ENCODE measurements around the gene C14orf39.

The C14orf39 gene, protein sequence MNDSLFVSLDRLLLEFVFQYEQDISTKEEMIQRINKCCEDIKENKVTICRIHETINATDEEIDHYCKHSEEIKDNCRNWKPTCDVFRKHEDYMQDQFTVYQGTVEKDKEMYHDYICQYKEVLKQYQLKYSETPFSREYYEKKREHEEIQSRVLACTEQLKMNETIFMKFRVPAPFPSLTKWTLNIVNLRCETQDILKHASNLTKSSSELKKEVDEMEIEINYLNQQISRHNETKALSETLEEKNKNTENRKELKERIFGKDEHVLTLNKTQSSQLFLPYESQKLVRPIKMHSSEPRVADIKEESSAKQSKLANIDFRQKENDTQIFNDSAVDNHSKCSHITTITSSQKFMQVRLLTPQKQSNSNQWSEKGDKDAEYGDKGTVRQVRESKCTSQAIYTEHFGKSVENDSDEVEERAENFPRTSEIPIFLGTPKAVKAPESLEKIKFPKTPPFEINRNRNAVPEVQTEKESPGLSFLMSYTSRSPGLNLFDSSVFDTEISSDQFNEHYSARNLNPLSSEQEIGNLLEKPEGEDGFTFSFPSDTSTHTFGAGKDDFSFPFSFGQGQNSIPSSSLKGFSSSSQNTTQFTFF

DNA sequence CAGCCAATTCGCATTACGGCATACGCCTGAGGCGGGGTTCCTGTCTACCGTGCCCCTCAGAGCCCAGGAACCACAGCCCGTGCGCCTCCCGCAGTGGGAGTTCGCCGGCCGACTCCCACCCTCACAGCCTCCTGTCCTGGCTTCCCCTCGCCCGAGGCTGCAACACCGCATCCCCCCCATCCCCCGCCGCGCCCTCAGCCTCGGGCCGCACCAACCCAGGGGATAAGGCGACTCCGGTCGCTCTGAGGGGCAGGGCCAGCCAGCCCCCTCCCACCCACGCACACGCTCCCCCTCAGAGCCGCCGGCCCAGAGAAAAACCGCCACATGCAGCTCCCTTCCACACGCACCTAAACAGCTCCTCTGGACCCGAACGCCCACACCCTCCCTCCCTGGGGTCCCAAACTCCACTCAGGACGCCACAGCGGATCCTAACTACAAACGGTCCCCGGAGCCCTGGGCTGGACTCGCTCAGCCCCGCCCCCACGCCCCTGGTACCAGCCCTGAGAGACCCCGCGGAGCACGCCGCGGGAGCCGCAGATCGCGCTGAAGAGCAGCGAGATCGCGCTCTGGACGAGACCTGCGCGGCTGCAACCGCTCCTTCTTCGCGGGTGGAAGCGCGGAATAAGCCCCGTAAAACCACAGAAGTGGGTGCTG is at the start of gene C14orf39:
C14orf39 (minus strand) TSS at position 466 of the 654 bp plus-strand sequence. CDS start 985 bp downstream, outside the sequence.
- DNase-seq (ENCODE audit: low read depth) = no peak
- TF ChIP-seq, protein P1, sequence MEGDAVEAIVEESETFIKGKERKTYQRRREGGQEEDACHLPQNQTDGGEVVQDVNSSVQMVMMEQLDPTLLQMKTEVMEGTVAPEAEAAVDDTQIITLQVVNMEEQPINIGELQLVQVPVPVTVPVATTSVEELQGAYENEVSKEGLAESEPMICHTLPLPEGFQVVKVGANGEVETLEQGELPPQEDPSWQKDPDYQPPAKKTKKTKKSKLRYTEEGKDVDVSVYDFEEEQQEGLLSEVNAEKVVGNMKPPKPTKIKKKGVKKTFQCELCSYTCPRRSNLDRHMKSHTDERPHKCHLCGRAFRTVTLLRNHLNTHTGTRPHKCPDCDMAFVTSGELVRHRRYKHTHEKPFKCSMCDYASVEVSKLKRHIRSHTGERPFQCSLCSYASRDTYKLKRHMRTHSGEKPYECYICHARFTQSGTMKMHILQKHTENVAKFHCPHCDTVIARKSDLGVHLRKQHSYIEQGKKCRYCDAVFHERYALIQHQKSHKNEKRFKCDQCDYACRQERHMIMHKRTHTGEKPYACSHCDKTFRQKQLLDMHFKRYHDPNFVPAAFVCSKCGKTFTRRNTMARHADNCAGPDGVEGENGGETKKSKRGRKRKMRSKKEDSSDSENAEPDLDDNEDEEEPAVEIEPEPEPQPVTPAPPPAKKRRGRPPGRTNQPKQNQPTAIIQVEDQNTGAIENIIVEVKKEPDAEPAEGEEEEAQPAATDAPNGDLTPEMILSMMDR (IDR thresholded peaks at IDR 0.05; ENCODE audit: control insufficient read depth, extremely low read depth, insufficient read depth) = no peak
- peak within 1 kb of the TSS; percentile 30 for H3K4me3 ChIP-seq (ENCODE audit: low read depth, low read length)

DNA sequence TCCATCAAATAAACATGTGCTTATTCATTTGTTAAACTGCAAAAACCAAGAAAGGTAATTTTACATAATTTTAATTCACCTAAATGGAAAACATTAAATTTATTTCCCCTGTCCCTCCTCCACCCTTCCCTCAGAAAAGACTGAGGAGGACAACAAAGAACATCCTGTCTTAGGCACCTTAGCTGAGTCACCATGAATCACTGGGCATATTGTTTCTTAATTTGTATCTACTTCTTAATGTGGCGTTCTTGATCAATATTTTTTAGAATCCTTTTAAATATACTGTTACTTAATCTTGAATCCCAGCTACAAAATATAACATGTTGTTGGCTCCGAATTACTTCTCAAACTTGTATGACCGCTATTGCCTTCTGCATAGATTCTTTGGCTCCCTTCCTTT is 46.6 kb upstream of the C14orf39 start:
- TF ChIP-seq, protein P1 (IDR thresholded peaks at IDR 0.05; ENCODE audit: control insufficient read depth, extremely low read depth, insufficient read depth) = no peak
- no peak overlapping the region for H3K4me3 ChIP-seq (ENCODE audit: low read depth, low read length)
- DNase-seq (ENCODE audit: low read depth) = no peak

DNA sequence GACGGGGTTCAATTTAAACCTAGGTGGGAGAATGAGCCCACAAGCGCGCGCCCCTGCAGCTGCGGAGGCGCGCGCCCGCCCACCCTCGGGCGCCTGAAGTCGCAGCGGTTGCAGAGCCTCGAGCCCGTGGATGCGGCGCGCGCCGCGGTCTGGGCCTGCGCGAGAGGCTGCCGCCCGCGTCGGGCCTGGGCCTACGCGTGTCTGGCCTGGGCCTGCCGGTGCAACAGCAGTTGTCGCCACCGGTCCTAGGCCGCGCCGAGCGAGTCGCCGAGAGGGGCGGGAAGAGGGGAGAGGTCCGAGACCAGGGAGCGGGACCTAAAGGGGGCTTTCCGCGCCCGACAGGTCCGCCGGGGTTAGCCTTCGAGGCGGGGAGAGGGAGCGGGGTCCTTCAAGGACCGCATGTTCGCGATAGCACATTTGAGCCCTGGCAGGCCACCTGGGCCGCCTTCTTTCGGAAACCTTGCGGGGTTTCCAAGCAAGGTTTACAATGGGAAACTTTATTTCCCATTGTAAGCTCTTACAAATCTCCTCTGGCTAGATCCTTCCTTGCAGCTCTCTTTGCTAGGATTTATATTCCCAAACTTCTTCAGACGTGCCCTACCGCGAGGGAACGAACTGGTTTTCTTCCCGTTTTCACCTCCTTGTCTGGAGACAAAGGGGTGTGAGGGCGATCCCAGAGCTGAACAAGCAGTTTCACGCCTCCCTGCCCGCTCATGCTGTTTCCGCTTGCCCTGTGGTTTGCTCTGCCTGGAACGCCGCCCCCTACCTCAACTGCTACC is 29.8 kb upstream of the C14orf39 start:
- TF ChIP-seq, protein P1 (IDR thresholded peaks at IDR 0.05; ENCODE audit: control insufficient read depth, extremely low read depth, insufficient read depth) = no peak
- no peak overlapping the region for H3K4me3 ChIP-seq (ENCODE audit: low read depth, low read length)
- no peak for DNase-seq (ENCODE audit: low read depth)

DNA sequence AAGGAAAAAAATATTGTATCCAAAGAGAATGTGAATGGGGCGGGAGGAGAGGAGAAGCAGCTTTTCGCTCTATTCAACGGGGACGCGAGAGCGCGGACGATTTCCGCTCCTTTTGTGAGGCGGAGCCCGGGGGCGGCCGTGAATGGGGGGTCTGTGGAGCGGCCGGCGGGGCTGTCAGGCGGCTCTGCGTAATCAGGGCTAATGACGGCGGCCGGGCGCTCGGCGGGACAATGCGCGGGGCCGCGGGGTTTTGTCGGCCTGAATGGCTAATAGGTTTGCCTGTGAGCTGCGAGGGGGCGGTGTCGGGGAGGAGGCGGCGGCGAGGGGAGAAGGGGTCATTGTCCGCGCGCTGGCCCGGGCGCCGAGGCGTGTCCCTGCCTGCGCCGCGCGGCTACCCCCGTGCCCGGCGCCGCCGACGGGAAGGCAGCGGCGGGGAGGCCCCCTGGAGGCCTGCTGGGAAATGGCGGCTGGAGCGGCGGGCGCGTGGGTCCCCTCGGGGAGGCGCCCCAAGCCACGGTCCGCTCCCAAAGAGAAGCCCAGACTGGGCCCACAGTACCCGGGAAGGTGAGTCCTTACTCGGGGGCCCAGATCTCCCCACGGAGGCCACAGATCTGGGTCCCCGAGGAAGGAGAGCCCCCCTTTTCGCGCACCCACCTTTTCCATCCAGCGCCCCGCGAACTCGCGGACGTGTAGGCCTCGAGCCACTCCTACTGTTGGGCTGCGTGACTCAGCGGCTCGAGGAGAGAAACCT is 29.1 kb upstream of the C14orf39 start:
- DNase-seq (ENCODE audit: low read depth) = no peak
- TF ChIP-seq, protein P1 (IDR thresholded peaks at IDR 0.05; ENCODE audit: control insufficient read depth, extremely low read depth, insufficient read depth) = peak; percentile 72
- peak overlapping the region; percentile 71 for H3K4me3 ChIP-seq (ENCODE audit: low read depth, low read length)

DNA sequence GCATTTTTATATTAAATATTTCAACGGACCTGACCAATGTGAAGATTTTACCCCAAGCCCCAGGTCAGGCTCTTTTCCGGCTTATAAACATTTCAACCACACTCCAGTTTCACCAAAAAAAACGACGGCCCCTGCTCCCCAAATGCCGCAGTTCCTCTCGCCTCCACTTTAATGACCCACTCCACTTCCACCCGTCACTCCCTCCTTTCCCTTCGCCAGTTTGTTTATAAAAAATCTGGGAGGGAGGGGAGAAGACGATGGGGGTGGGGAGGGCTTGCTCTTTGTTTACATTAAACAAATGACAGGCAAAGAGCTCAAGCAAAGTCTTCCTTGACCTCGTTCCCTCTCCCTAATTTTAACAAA is 28.5 kb upstream of the C14orf39 start:
- peak overlapping the region; percentile 71 for H3K4me3 ChIP-seq (ENCODE audit: low read depth, low read length)
- TF ChIP-seq, protein P1 (IDR thresholded peaks at IDR 0.05; ENCODE audit: control insufficient read depth, extremely low read depth, insufficient read depth) = no peak
- DNase-seq (ENCODE audit: low read depth) = no peak

DNA sequence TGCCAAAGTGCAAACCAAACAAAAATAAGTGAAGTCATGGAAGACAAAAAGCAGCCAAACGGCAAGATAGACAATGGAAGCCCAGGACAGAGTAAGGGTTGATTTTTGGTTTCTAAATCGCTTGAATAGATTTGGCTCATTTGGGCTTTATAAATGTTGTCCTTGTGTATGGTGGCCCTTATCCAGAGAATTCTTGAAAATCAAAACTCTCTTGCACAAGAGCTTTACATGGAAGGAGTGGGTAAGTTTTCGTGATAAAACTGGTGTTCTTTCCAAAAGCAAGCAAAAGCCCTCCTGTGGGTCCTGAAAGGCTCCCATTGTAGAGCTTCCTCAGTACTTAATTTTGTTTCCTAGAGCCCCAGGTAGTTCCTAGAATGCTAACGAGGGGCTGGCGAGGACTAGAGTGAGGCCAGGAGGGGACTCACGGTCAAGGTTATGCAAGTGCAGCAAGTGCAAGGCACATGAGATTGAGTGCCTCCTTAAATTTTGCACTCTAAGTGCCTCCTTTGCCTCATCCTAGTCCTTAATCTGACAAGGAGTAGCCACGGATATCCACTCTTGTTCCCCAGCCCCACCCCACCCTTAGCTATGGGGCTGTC is 27.2 kb upstream of the C14orf39 start:
- no peak overlapping the region for H3K4me3 ChIP-seq (ENCODE audit: low read depth, low read length)
- no peak for DNase-seq (ENCODE audit: low read depth)
- TF ChIP-seq, protein P1 (IDR thresholded peaks at IDR 0.05; ENCODE audit: control insufficient read depth, extremely low read depth, insufficient read depth) = no peak
